Colonic mucosa (tissue), 4 donors: Measurements from ENCODE around the gene EEF2KMT. TPM values are rescaled to one million over a fixed set of nuclear protein-coding genes. Genes with fewer than 3 reads are reported as not detected.
A peak's percentile ranks its signal among the peaks of the same experiment; 100 is the strongest.
"Not testable (repeated sequence)": the region's sequence is repeated elsewhere in the genome, so short reads cannot be mapped to it uniquely, and the experiment has no call there.

ENCODE experiments used
- DNase-seq: peaks from one replicate; pipeline ENCODE4 v3.0.0-alpha.2; 2020
- H3K27ac ChIP-seq: fragments of 200-600 bp; one replicate; pipeline ENCODE4 v1.8.0; 2021
- H3K27me3 ChIP-seq: fragments of 200-600 bp; one replicate; pipeline ENCODE4 v1.8.0; 2021
- H3K36me3 ChIP-seq: fragments of 200-600 bp; one replicate; pipeline ENCODE4 v1.8.0; 2021
- H3K4me1 ChIP-seq: fragments of 200-600 bp; one replicate; pipeline ENCODE4 v1.8.0; 2021; ENCODE audit warnings: mild to moderate bottlenecking
- H3K4me3 ChIP-seq: fragments of 200-600 bp; one replicate; pipeline ENCODE4 v1.8.0; 2021
- H3K9ac ChIP-seq, 2 donors: one replicate each; pipeline ENCODE4 v1.7.0; 2013; ENCODE audit warnings: control low read depth in 2 of 2, low read depth in 2 of 2, low read length in 2 of 2
- H3K9me3 ChIP-seq: fragments of 200-600 bp; one replicate; pipeline ENCODE4 v1.8.0; 2021
- intact Hi-C: fragments of 100-400 bp; cut with DNase I; formaldehyde crosslinking; loops from one replicate; pipeline ENCODE4 v1.14.1; 2022
- total RNA-seq, 2 donors: library from RNA; stranded (reverse); fragmentation: NEBNext Ultra II Directional in 1 of 2; extraction: Animal tissue kit (Norgen Biotek cat#: 25700) in 1 of 2; gene quantifications; one replicate each; pipeline ENCODE4 v1.2.1, GENCODE V29; 2021
- TF ChIP-seq, protein P1 (sequence below): fragments of 200-600 bp; IDR thresholded peaks from one replicate; pipeline ENCODE4 v1.8.0; 2022; ENCODE audit warnings: antibody characterized with exemption, mild to moderate bottlenecking
- donor health status: healthy.
- donor health status: DM: no; HTN: no; CAD: no.
- donor health status: DM: no; HTN: no; CAD: no.

Gene EEF2KMT
- total RNA-seq, 2 donors from 2014 or later = 7.4 to 16.2 TPM

DNA sequence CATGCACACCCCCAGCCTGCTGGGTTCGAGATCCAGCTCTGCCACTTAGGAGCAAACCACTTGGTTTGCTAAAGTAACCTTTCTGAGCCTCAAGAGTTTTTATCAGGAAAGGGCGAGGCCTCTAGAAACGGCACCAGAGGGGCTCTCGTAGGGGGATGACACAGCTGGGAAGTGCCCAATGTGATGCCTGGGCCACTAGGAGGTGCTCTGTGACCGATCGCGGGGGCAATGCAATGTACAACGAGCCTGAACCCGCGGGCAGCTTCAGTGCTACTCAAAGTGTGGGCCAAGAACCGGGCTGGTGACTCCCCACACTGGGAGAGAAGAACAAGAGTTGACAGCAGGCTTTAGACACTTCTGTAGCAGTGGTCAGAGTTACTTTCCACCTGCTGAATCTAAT is 41.2 kb downstream of the EEF2KMT start:
- DNase-seq = peak; percentile 46
- TF ChIP-seq, protein P1, sequence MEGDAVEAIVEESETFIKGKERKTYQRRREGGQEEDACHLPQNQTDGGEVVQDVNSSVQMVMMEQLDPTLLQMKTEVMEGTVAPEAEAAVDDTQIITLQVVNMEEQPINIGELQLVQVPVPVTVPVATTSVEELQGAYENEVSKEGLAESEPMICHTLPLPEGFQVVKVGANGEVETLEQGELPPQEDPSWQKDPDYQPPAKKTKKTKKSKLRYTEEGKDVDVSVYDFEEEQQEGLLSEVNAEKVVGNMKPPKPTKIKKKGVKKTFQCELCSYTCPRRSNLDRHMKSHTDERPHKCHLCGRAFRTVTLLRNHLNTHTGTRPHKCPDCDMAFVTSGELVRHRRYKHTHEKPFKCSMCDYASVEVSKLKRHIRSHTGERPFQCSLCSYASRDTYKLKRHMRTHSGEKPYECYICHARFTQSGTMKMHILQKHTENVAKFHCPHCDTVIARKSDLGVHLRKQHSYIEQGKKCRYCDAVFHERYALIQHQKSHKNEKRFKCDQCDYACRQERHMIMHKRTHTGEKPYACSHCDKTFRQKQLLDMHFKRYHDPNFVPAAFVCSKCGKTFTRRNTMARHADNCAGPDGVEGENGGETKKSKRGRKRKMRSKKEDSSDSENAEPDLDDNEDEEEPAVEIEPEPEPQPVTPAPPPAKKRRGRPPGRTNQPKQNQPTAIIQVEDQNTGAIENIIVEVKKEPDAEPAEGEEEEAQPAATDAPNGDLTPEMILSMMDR = peak; percentile 38

DNA sequence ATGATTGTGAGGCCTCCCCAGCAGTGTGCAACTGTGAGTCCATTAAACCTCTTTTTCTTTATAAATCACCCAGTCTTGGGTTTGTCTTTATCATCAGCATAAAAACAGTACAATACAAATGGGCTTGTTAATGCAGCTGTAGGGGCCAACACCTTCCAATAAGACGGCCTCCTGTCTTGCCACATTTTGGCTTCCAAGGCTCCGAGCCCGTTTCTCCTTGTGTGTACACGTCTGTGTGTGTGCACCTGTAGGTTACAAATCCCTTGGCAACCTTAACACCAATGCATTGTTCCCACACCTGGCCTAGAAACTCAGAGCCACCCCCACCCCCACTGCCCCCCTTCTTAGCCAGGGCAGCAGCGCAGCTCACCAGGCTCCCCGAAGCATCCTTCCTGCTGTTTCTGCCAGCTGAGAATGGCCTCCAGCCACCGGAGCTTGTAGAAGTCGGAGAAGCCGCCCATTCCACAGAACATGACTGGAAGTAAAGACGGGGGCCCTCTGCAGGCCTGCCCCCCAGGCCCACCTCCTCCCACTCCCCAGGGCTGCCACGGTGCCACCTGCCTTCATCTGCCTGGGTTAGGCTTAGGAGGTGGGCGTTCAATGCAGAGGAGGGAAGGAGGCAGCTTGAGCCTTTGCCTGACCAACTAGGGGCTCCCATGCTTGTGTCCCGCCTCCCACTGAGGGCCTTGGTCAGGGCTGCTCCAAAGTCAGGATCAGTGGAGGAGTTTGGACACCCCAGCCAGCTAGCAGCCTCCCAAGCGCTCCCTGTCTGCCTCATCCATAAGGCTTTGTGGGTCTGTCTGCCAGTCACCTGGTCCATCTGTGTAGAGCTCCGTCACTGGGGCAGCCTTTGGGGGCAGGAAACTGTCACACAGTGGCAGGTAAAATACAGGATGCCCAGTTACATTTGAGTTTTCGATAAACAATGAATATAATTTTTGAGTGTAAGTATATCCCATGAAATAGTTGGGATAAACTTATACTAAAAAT is 42.4 kb downstream of the EEF2KMT start:
- Histone ChIP-seq H3K27ac (no peak overlapping the region), H3K36me3 (no peaks in the 10 kb centered on the region), H3K27me3 (no peaks in the 10 kb centered on the region), H3K4me3 (no peak overlapping the region), H3K9me3 (no peaks in the 10 kb centered on the region), H3K9ac (no peak overlapping the region), H3K4me1 (no peaks in the 10 kb centered on the region)
- DNase-seq = no peak
- intact Hi-C loops = no loop called here
- TF ChIP-seq, protein P1 = no peak

More for the DNA sequence above, 41.2 kb downstream of the EEF2KMT start:
- no peaks in the 10 kb centered on the region for H3K9me3 ChIP-seq
- H3K27me3 ChIP-seq = no peaks in the 10 kb centered on the region
- no peaks in the 10 kb centered on the region for H3K4me1 ChIP-seq
- intact Hi-C loops = no loop called here
- no peak overlapping the region for H3K4me3 ChIP-seq
- H3K36me3 ChIP-seq = no peaks in the 10 kb centered on the region
- no peak overlapping the region for H3K9ac ChIP-seq
- no peak overlapping the region for H3K27ac ChIP-seq

DNA sequence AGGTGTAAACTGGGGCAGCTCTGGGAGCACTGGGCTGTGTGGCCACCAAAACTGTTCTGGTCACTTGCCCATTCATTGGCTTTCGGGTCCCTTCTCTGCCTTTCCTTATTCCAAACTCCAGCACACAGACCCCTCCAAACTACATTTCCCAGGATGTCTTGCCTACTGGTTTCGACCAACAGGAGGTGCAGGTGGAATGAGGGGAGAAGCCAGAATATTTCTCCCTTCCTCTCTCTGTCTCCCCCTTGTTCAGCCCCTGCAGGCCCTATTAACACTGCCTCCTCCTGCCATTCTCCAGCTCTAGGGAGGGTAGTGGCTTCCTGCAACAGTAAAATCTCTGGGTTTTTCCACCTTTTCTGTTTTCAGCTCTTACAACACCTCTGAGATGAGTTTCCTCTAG is 50.7 kb downstream of the EEF2KMT start:
- TF ChIP-seq, protein P1 = no peak
- Histone ChIP-seq H3K27me3 (no peaks in the 10 kb centered on the region), H3K9me3 (no peaks in the 10 kb centered on the region), H3K4me1 (no peaks in the 10 kb centered on the region), H3K36me3 (no peaks in the 10 kb centered on the region), H3K27ac (no peak overlapping the region), H3K9ac (no peak overlapping the region), H3K4me3 (no peak overlapping the region)
- intact Hi-C loops = no loop called here
- no peak for DNase-seq

DNA sequence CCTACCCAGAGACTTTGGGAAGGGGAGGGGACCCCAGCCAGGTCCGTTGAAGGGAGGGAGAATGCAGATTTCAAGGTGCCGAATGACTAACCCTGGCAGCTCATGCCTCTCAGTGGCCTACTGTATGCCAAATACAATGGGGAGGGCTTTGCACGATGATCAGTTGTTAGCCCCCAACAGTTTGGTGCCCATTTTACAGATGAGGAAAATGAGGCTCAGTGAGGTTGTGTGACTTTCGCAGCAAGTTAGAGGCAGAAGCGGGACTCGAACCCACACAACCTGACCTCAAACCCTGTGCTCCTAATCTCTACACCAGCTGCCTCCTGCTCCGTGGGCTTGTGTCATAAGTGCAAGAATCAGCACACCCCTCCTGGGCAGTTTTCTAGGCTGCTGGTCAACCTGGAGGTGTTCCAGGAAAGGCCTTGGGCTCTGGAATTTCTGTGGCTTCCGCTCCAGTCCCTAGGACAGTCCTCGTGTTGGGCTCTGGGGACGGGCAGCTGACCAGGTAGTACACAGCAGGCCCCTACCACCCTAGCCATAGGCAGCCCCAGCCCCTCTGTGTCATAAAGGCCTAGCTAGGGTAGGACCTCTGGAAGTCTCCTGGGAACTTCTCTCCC is 52.0 kb downstream of the EEF2KMT start:
- no peak for DNase-seq
- Histone ChIP-seq H3K4me3 (no peak overlapping the region), H3K9ac (no peak overlapping the region), H3K4me1 (no peaks in the 10 kb centered on the region), H3K27me3 (no peaks in the 10 kb centered on the region), H3K27ac (no peak overlapping the region), H3K9me3 (no peaks in the 10 kb centered on the region), H3K36me3 (no peaks in the 10 kb centered on the region)
- intact Hi-C loops = no loop called here
- TF ChIP-seq, protein P1 = no peak

DNA sequence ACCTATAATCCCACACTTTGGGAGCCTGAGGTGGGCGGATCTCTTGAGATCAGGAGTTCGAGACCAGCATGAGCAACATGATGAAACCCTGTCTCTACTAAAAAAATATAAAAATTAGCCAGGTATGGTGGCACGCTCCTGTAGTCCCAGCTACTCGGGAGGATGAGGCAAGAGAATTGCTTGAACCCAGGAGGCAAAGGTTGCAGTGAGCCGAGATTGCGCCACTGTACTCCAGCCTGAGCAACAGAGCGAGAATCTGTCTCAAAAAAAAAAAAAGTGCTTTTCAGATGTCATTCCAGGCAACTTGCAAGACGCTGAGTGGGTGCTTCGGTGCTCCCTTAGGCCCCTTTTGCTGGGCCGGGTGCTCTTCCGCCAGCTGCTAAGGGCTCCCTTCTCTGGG is 53.0 kb downstream of the EEF2KMT start:
- H3K4me3 ChIP-seq, H3K36me3 ChIP-seq, H3K9ac ChIP-seq, H3K9me3 ChIP-seq, DNase-seq, H3K4me1 ChIP-seq, intact Hi-C loops, H3K27me3 ChIP-seq, H3K27ac ChIP-seq: not testable (repeated sequence)
